ENCODE measurements around the gene MAP4K4.

DNA sequence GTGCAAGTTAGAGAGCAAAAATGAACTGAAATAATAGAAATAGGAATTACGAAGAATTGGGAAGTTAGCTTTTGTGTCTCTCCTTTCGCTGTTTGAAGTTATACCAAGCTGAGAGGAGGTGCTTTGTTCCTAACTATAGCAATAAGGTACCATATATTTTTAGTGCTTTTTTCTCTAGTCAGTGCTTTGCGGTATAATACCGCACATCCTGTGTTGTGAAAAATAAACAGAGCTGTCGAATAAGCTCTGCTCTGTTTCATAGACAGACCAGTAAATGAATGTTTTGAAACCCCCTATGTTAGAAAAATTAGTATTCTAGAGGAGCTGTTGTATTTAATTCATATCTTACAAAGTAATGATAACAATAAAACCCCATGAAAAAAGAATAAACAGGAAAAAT lies 130.8 kb downstream of the MAP4K4 start:
- TF ChIP-seq GATA2 (IDR thresholded peaks at IDR 0.05; ENCODE audit: low read depth, low read length) (no peak), GATA3 (IDR thresholded peaks at IDR 0.05; ENCODE audit: low read depth, low read length) (no peak)

Measured in SH-SY5Y (cell line).